MG63 (cell line): ENCODE data around the gene ST3GAL5. TPM values are rescaled to one million over a fixed set of nuclear protein-coding genes. Genes with fewer than 3 reads are reported as not detected.

Source experiments
- DNase-seq: peaks from one replicate; pipeline ENCODE4 v3.0.0-alpha.2; 2020
- H3K27me3 ChIP-seq: fragments of 250-450 bp; sonication (Bioruptor Pico); 2 replicates; pipeline ENCODE4 v1.5.1; 2020; ENCODE audit warnings: mild to moderate bottlenecking, moderate library complexity
- H3K36me3 ChIP-seq: fragments of 250-450 bp; sonication (Bioruptor Pico); 2 replicates; pipeline ENCODE4 v1.5.1; 2020; ENCODE audit warnings: mild to moderate bottlenecking, moderate library complexity
- H3K4me3 ChIP-seq: fragments of 250-450 bp; sonication (Bioruptor Pico); 2 replicates; pipeline ENCODE4 v1.5.1; 2020; ENCODE audit warnings: mild to moderate bottlenecking, moderate library complexity
- H3K9me3 ChIP-seq: fragments of 250-450 bp; sonication (Bioruptor Pico); 2 replicates; pipeline ENCODE4 v1.5.1; 2020; ENCODE audit warnings: mild to moderate bottlenecking, moderate library complexity
- total RNA-seq: library from RNA; depleted of rRNA; stranded (reverse); fragments of >200 nt; shearing (Covaris generic); gene quantifications from 2 replicates; pipeline ENCODE4 v1.2.3, GENCODE V29; 2014; ENCODE audit warnings: low replicate concordance

The ST3GAL5 gene
- total RNA-seq, 1 experiment from 2014 or later = 2.1 TPM

DNA sequence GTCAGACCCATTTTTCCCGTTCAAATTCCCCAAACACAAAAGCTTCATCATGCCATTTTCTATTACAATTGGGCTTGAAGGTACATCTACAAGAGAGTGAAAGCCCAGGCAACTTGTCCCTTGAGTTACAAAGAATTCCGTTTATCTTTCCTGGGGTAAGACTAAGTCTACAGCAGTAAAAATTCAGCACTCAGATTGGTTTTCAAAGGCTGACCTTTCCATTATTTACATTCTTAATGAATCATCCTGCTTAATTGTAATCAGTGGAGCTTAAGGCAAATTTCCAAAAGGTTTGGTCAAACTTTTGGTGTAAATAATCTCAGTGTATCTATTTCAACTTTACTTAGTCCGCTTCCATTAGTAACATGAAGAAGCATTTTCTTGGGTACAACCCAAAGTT is 33.4 kb upstream of the ST3GAL5 start:
- Histone ChIP-seq H3K27me3 (no peaks in the 10 kb centered on the region), H3K9me3 (peaks cover 9% of the 10 kb centered on the region), H3K36me3 (no peaks in the 10 kb centered on the region), H3K4me3 (no peak overlapping the region)
- no peak for DNase-seq

DNA sequence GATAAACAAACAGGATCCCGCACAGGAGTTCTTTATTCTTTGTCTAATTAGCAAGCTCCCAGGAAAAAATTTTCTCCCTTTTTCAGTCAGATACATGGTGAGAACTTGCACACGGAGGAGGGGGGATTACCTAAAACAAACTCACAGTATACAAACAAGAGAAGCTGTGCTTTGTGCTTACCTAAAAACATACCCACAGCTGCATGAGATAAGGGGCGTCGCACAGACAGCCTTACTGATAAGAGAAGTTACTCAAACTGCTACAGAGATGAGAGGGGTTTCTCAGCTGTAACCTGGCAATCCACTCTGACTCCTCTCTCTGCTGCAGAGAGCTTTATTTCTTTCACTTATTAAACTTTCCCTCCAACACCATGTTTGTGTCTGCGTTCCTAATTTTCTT is 32.9 kb upstream of the ST3GAL5 start:
- Histone ChIP-seq H3K36me3 (no peaks in the 10 kb centered on the region), H3K9me3 (peaks cover 9% of the 10 kb centered on the region), H3K27me3 (no peaks in the 10 kb centered on the region), H3K4me3 (no peak overlapping the region)
- no peak for DNase-seq

DNA sequence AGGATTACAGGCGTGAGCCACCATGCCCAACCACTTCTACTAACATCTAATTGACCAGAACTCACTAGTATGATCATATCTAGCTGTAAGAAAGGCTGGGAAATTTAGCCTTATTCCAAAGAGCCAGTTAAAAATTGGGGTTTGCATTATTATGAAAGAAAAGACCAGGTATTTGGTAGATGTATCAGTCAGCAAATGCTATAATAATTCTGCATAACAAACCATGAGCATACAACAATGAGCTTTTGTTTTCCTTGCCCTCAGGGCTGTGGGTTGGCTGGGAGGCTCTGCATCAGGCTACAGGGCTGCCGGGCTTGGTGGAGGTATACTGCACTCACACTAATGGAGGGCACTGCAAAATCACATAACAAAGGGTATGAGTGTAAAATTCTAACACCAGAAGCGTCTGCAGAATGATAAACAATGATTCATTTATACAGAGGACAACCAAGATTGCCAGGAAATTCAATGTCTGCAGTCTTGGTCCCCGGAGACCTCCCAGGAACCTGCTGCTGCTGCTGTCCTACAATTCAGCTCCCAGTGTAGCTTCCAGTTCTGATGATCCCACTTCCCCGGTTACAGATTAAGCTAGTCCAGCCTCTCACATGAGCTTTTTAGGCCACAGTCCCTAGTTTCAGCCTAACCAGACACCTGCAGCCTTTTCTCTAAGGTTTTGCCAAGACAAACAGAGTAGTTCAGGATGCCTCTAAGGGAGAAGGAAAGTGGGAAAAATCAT is 32.2 kb upstream of the ST3GAL5 start:
- no peak overlapping the region for H3K4me3 ChIP-seq
- H3K36me3 ChIP-seq = no peaks in the 10 kb centered on the region
- no peaks in the 10 kb centered on the region for H3K27me3 ChIP-seq
- DNase-seq = peak; percentile 65
- H3K9me3 ChIP-seq = peaks cover 9% of the 10 kb centered on the region

DNA sequence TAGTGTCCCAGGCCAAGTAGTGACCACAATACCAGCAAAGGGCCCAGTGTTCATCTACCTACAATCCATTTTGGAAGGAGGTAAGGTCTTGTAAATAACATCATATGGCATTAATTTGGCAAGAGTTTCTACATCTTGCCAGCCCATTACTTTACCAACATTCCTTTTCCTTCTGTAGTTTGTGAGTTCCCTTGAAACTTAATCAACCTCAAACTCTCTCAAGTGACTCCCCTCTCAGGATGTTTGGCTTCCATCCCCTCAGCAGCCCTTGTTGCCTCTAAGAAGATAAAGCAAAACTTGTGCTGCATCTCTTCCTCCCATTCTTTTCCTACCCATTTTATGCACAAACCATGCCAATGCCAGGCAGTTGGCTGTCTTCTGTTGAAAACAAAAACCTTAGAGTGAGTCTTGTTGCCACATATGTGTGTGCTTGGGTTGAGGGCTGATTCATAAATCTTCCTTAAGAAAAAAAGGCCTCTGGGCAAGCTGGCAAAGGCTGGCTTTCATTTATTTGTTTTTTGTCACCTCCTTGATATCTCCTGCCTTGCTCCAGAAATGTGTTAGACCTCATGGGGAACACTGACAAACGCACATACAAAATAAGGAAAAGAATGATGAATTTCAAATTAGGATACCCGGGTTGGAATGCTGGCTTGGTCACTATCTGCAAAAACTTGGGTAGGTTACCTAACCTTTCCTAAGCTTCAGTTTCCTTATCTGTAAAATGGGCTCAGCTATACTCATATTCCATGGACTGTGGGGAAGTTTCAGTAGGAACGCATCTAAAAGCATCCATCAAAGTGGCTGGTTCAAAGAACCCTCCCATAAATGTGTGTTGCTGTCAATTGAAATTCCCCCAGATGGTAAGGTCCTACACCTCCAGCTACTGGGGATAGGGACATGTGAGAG is 29.4 kb upstream of the ST3GAL5 start:
- Histone ChIP-seq H3K9me3 (peaks cover 9% of the 10 kb centered on the region), H3K27me3 (no peaks in the 10 kb centered on the region), H3K4me3 (no peak overlapping the region), H3K36me3 (no peaks in the 10 kb centered on the region)
- DNase-seq = no peak

DNA sequence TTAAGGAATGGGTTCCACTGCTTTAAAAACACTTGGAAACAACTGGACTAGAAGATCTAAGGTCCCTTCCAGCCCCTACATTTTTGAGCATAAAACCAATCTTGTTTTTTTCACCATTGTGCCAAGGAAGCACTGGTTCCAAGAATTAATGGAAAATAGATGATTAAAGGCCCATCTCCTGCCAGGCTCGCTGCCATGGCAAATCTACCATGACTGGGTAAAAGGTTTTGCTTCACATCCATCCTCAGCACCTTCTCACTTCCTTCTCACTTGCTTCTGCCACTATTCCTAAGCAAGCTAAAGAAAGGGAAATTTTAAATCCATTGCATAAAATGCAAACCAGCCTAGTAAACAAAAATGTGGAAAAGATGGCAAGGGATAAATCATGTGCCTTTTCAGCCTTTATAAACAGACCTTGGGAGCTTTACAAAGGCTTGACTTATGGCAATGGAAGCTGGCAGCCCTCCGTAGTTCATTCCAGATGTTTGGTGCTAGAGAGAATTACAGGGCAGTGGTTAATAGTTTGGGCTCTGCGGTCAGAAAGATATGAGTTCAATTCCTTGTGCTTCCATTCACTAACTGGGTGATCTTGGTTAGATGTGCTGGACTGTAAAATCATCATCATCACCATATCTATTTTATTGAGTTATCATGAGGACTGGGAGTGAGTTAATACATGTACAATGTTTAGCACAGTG is 27.0 kb upstream of the ST3GAL5 start:
- H3K36me3 ChIP-seq = no peaks in the 10 kb centered on the region
- H3K27me3 ChIP-seq = no peaks in the 10 kb centered on the region
- H3K4me3 ChIP-seq = no peak overlapping the region
- H3K9me3 ChIP-seq = peaks cover 11% of the 10 kb centered on the region
- peak; percentile 59 for DNase-seq

DNA sequence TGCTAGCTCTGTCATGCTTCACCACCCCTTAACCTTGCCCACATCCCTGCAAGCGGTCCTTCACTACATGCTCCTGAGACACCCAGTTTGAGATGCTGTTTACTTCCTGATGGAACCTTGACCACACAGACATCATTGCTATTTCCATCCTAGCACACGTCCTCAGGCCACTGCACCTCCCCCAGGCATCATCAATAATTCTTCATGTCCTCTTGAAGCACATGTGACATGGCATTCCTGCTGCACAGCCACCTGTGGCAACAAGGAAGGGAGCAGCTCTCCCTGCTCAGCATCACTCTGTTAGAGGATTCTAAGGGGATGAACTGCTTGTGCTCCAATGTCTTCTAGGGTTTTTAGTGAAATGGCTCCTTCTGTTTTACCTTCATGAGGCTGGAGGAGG is 26.1 kb upstream of the ST3GAL5 start:
- no peak overlapping the region for H3K4me3 ChIP-seq
- H3K9me3 ChIP-seq = peaks cover 5% of the 10 kb centered on the region
- H3K27me3 ChIP-seq = no peaks in the 10 kb centered on the region
- DNase-seq = no peak
- H3K36me3 ChIP-seq = no peaks in the 10 kb centered on the region

DNA sequence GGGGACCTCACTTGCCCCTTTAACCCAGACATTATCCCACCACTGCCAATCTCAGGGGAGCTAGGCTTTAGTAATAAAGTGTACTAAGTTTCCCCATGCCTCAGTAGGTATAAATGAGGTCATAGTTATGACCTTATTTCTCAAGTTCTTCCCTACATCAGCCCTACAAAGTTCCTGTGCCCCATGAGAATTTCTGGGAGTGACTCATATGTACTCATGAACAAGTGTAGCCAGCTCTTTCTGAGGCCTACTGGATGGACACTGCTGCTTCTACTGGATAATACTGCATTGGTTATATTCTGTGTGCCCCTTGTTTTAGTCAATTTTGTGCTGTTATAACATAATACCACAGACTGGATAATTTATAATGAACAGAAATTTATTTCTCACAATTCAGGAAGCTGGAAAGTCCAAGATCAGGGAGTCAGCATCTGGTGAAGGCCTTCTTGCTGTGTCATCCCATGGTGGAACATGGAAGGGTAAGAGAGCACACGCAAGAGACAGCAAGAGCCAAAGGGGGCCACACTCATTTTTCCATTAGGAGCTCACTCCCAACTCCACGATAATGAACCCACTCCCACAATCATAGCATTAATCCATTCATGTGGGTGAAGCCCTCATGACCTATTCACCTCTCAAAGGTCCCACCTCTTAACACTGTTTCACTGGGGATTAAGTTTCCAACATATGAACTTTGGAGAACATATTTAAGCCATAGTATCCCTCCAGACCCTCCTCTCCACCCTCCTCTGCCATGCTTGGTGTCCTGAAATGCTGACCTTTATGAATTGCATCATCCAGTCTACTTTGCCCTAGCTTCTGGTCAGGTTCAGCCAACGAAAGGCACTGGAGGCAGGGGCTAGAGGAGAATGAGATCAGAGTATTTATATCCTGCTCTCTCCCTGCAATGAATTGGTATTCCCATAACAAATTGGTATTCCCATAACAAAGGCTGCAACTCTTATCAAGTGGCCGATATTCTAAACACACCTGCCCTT is 25.4 kb upstream of the ST3GAL5 start:
- Histone ChIP-seq H3K9me3 (peaks cover 5% of the 10 kb centered on the region), H3K36me3 (no peaks in the 10 kb centered on the region), H3K4me3 (no peak overlapping the region), H3K27me3 (no peaks in the 10 kb centered on the region)
- no peak for DNase-seq

DNA sequence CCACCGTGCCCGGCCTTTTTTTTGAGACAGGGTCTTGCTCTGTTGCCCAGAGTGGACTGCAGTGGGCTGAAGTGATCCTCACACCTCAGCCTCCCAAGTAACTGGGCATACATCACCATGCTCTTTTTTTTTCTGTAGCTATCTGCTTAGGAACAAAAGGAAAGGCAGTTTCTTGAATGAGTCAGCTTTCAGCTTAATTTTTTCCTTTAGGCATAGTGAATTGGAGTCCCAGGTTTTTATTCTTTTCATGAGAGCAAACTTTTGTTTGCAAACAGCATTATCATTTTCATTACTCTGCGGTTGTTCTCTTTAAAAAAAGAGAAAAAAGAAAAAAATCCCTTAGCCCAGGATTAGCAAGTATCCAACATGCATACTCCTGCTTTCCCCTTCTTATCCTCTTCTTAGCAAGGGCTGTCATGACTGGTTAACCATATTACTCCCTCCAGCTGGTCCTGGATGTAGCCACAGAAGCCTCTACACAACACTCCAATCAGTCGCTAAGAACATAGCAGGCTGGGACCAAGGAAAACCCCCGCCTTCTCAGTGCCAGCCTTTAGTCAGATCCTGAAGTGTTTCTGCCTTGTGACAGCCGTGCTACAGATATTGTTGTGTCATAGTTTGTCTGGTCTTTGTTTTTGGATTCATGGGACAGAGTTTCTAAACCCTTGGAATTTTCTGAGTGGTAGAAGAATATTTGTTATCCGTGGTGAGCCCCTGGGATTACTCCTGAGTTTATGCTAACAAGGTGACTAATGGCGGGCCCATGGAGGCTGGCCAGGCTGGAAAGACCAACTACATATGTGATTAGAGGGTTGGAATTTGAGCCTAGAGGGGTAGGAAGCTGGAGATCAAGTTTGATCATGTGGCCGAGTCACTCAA is 23.3 kb upstream of the ST3GAL5 start:
- H3K27me3 ChIP-seq = no peaks in the 10 kb centered on the region
- no peaks in the 10 kb centered on the region for H3K36me3 ChIP-seq
- no peak overlapping the region for H3K4me3 ChIP-seq
- DNase-seq = peak; percentile 95
- H3K9me3 ChIP-seq = peaks cover 3% of the 10 kb centered on the region; the same call in 1 of the 2 replicates

DNA sequence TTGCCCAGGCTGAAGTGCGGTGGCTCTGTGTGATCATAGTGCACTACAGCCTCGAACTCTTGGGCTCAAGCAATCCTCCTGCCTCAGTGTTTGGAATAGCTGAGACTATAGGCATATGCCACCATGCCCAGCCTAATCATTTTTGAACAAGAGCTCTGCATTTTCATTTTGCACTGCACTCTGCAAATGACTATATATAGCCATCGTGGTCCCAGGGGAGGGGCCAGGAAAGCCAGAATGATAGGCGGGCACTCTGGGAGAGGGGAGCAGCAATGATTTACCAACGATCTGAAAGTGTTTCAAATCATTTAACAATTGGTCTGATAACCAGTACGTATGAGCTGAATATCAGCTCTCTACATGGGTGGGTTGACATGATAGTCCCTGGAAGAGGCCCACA is 22.3 kb upstream of the ST3GAL5 start:
- H3K9me3 ChIP-seq = peaks cover 3% of the 10 kb centered on the region; the same call in 1 of the 2 replicates
- H3K4me3 ChIP-seq = no peak overlapping the region
- no peaks in the 10 kb centered on the region for H3K27me3 ChIP-seq
- DNase-seq = no peak
- H3K36me3 ChIP-seq = no peaks in the 10 kb centered on the region

DNA sequence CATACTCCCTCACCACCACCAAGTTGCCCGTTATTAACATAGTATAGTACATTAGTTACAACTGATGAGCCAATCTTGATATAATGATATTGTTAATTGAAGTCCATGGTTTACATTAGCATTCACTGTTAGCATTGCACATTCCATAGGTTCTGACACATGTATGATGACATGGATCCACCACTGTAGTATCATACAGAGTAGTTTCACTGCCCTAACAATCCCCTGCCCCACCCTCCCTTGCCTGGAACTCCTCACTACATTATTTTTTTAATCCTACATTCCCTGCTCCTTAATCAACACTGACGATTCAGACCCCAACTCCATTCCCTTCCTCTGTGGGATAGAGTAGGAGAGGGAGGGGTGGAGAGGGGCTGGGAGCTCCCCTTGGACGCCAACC is 20.2 kb upstream of the ST3GAL5 start:
- Histone ChIP-seq H3K9me3 (peaks cover 3% of the 10 kb centered on the region; the same call in 1 of the 2 replicates), H3K27me3 (no peaks in the 10 kb centered on the region), H3K36me3 (no peaks in the 10 kb centered on the region), H3K4me3 (no peak overlapping the region)
- DNase-seq = no peak

DNA sequence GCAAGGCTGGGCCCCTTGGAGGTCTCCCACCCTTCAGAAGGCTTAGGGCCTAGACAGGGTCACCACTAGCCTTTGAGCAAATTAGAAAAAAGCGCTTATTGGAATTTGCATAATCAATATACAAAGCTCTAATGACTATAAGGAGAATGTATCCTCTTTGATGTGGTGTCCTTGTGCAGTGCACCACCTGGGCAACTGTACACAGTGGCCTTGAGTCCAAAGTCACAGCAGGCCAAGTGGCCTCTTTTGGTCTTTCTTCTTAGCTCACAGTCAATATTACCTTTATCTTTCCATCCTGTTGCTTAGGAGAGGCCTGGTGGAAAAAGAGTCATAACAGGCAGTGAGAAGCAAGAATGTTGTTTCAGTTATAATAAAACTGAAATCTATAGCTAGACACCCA is 19.7 kb upstream of the ST3GAL5 start:
- no peak for DNase-seq
- Histone ChIP-seq H3K36me3 (no peaks in the 10 kb centered on the region), H3K9me3 (peaks cover 3% of the 10 kb centered on the region; the same call in 1 of the 2 replicates), H3K27me3 (no peaks in the 10 kb centered on the region), H3K4me3 (no peak overlapping the region)

DNA sequence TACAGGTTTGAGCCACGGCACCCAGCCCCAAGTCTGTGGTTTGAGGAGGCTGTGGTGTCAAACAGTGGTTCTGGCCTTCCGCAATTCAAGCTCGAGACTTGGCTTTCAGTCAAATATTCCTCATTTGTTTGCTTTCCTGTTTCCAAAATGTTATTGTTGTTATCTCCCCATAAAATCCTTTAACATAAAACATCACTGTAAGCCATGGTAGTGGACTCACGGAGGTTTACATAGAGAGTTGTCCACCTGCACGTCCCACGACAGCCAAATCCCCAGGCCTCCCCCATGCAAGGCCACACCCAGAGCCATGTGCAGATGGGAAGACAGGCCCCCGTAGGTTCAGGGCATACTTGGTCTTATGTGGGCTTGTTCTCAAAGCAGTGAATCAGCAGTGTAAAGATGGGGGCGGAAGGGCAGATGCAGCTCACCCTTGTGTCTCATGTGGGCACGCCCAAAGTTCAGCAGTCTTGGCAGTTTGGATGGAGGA is 18.9 kb upstream of the ST3GAL5 start:
- Histone ChIP-seq H3K4me3 (no peak overlapping the region), H3K9me3 (no peaks in the 10 kb centered on the region), H3K27me3 (no peaks in the 10 kb centered on the region), H3K36me3 (no peaks in the 10 kb centered on the region)
- DNase-seq = peak; percentile 45

DNA sequence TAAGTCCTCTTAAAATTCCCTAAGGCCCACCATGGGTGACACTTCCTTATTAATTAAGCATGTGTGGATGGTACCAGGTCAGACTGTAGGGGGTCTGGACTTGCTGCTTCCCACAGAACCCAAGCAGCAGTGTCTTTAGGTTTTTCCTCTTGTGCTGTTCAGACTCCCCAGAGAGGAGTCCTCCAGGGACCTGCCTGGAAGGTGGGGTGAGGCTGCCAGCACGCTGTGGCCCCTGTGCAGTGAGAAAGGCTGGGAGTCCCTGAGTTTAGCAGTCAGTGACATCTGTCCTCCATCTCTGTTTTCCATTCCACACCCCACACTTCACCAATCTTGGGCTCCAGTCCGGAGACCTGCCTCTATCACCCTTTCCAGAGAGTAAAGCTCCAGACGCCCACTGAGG is 18.0 kb upstream of the ST3GAL5 start:
- DNase-seq = no peak
- H3K4me3 ChIP-seq = no peak overlapping the region
- no peaks in the 10 kb centered on the region for H3K27me3 ChIP-seq
- H3K9me3 ChIP-seq = no peaks in the 10 kb centered on the region
- H3K36me3 ChIP-seq = no peaks in the 10 kb centered on the region

DNA sequence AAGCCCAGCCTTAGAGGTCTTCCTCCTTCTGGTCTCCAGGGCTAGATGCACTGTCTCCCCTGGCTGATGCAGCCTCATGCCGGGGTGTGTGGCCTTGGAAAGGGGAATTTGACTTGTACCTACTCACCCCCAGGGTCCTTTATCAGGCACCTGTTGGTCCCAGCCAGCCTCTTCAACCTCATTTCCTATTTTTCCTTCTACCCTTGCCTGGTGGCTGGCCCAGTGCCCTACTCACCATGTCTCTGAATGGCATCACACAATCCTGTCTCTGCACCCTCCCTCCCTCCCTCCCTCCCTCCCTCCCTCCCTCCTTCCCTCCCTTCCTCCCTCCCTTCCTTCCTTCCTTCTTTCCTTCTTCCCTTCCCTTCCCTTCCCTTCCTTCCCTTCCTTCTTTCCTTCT is 17.1 kb upstream of the ST3GAL5 start:
- no peaks in the 10 kb centered on the region for H3K27me3 ChIP-seq
- no peaks in the 10 kb centered on the region for H3K9me3 ChIP-seq
- no peaks in the 10 kb centered on the region for H3K36me3 ChIP-seq
- no peak overlapping the region for H3K4me3 ChIP-seq
- no peak for DNase-seq

DNA sequence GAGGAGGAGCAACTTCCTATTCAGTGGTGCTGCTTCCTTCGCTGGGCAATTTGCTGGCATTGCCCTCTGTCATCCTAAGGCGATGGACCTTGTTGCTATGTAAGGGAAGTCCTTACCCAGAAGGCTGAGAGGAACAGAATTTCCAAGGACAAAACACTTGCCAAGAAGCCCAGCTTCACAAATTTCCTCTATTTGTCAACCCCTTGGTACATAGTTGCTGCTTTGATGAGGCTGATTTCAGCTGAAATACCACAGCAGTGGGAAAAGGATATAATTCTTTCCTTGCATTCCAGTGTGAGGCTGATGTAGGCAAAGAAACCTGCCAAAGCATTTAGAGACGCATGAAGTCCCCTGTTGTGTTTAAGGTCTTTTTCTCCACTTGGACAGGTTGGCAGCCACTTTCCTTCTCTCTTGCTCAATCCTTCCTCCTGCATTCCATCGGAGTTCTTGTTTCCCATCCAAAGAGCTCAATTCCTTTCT is 16.4 kb upstream of the ST3GAL5 start:
- H3K27me3 ChIP-seq = no peaks in the 10 kb centered on the region
- no peaks in the 10 kb centered on the region for H3K9me3 ChIP-seq
- no peak overlapping the region for H3K4me3 ChIP-seq
- no peak for DNase-seq
- no peaks in the 10 kb centered on the region for H3K36me3 ChIP-seq
